ENCODE data around the gene SCP2.

DNA sequence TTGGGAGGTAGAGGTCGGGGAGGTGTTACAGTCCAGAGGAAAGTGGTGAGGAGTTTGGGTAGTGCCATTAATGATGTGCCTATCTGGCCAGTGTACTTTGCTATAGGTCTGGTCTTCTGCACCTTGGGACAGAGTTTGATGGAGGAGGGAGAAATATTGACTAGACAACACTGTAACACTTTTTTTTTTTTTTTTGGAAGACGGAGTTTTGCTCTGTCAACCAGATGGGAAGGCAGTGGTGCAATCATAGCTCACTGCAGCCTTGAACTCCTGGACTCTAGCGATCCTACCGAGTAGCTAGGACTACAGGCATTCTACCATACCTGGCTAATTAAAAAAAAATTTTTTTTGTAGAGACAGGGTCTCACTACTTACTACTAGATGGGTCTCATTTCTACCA lies 1.9 kb downstream of the SCP2 start:
- TF ChIP-seq, protein P1, sequence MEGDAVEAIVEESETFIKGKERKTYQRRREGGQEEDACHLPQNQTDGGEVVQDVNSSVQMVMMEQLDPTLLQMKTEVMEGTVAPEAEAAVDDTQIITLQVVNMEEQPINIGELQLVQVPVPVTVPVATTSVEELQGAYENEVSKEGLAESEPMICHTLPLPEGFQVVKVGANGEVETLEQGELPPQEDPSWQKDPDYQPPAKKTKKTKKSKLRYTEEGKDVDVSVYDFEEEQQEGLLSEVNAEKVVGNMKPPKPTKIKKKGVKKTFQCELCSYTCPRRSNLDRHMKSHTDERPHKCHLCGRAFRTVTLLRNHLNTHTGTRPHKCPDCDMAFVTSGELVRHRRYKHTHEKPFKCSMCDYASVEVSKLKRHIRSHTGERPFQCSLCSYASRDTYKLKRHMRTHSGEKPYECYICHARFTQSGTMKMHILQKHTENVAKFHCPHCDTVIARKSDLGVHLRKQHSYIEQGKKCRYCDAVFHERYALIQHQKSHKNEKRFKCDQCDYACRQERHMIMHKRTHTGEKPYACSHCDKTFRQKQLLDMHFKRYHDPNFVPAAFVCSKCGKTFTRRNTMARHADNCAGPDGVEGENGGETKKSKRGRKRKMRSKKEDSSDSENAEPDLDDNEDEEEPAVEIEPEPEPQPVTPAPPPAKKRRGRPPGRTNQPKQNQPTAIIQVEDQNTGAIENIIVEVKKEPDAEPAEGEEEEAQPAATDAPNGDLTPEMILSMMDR (IDR thresholded peaks at IDR 0.05): no peak
- no peak for TF ChIP-seq POLR2A (IDR thresholded peaks at IDR 0.05)

Data from right lobe of liver (tissue), 4 donors.